ENCODE measurements around the gene ZNF101. TPM values are rescaled to one million over a fixed set of nuclear protein-coding genes. Genes with fewer than 3 reads are reported as not detected.
A peak's percentile ranks its signal among the peaks of the same experiment; 100 is the strongest.

ZNF101 gene
- total and polyA plus RNA-seq, 3 donors from 2014 or later, result 9.2 to 15.6 (median 12.0) TPM

GRCh38 chr19:19630062-19630414, 38.6 kb upstream of the ZNF101 start:
- TF ChIP-seq POLR2A (IDR thresholded peaks at IDR 0.05) (no peak), CTCF (IDR thresholded peaks at IDR 0.05) (no peak)
- H3K4me3 ChIP-seq, result no peak overlapping the region
- no peaks in the 10 kb centered on the region for H3K9me3 ChIP-seq
- H3K36me3 ChIP-seq (ENCODE audit: low read depth, missing control alignments), result no peaks in the 10 kb centered on the region
- WGBS, 2 donors, result 90 to 100% methylated on average over 9 to 11 of the region's 11 CpGs
- H3K4me1 ChIP-seq, result peaks cover 17% of the 10 kb centered on the region
- H3K27me3 ChIP-seq, result no peaks in the 10 kb centered on the region
- intact Hi-C loops (cut with DNase I; ENCODE audit: low total_unique reads), result no loop called here
- no peak for DNase-seq
- H3K27ac ChIP-seq, result peak overlapping the region; percentile 69 to 88

- H3K36me3 ChIP-seq (ENCODE audit: low read depth, missing control alignments), result no peaks in the 10 kb centered on the region
- intact Hi-C loops (cut with DNase I; ENCODE audit: low total_unique reads), result no loop called here
- peaks cover 17% of the 10 kb centered on the region for H3K4me1 ChIP-seq
- H3K27me3 ChIP-seq, result no peaks in the 10 kb centered on the region
- DNase-seq, result no peak
- H3K27ac ChIP-seq, result peak overlapping the region; percentile 69 to 88
- no peaks in the 10 kb centered on the region for H3K9me3 ChIP-seq
- no peak for TF ChIP-seq POLR2A (IDR thresholded peaks at IDR 0.05)
- no peak overlapping the region for H3K4me3 ChIP-seq
- 94 to 98% methylated on average over 2 of the region's 2 CpGs for WGBS, 2 donors
Observed at GRCh38 chr19:19630426-19630825, 38.2 kb upstream of the ZNF101 start.

- peak overlapping the region; percentile 56 to 65 for H3K27ac ChIP-seq
- peaks cover 17% of the 10 kb centered on the region for H3K4me1 ChIP-seq
- H3K27me3 ChIP-seq, result no peaks in the 10 kb centered on the region
- no peaks in the 10 kb centered on the region for H3K9me3 ChIP-seq
- intact Hi-C loops (cut with DNase I; ENCODE audit: low total_unique reads), result no loop called here
- 64 to 77% methylated on average over 3 to 7 of the region's 7 CpGs for WGBS, 2 donors
- no peaks in the 10 kb centered on the region for H3K36me3 ChIP-seq (ENCODE audit: low read depth, missing control alignments)
- no peak overlapping the region for H3K4me3 ChIP-seq
- peak; percentile 66 for DNase-seq
- TF ChIP-seq POLR2A (IDR thresholded peaks at IDR 0.05) (no peak), CTCF (IDR thresholded peaks at IDR 0.05) (no peak)
Observed at GRCh38 chr19:19631346-19631745, 37.3 kb upstream of the ZNF101 start.

GRCh38 chr19:19632661-19633060, 36.0 kb upstream of the ZNF101 start:
- Histone ChIP-seq H3K27ac (no peak overlapping the region), H3K4me1 (peaks cover 10% of the 10 kb centered on the region), H3K9me3 (no peaks in the 10 kb centered on the region), H3K36me3 (ENCODE audit: low read depth, missing control alignments) (no peaks in the 10 kb centered on the region), H3K27me3 (no peaks in the 10 kb centered on the region), H3K4me3 (no peak overlapping the region)
- intact Hi-C loops (cut with DNase I; ENCODE audit: low total_unique reads), result no loop called here
- WGBS, 2 donors, result 73 to 85% methylated on average over 5 of the region's 5 CpGs
- no peak for TF ChIP-seq POLR2A (IDR thresholded peaks at IDR 0.05)
- TF ChIP-seq CTCF (IDR thresholded peaks at IDR 0.05), result no peak
- DNase-seq, result no peak

GRCh38 chr19:19633711-19634515, 34.7 kb upstream of the ZNF101 start:
- no peak for DNase-seq
- intact Hi-C loops (cut with DNase I; ENCODE audit: low total_unique reads), result no loop called here

More at GRCh38 chr19:19633711-19634515, 34.7 kb upstream of the ZNF101 start:
- no peak for TF ChIP-seq POLR2A (IDR thresholded peaks at IDR 0.05)
- TF ChIP-seq CTCF (IDR thresholded peaks at IDR 0.05), result no peak
- Histone ChIP-seq H3K36me3 (ENCODE audit: low read depth, missing control alignments) (no peaks in the 10 kb centered on the region), H3K4me1 (peaks cover 6% of the 10 kb centered on the region), H3K27ac (no peak overlapping the region), H3K9me3 (no peaks in the 10 kb centered on the region), H3K27me3 (no peaks in the 10 kb centered on the region), H3K4me3 (no peak overlapping the region)
- WGBS, 2 donors, result 92 to 95% methylated on average over 8 to 22 of the region's 22 CpGs

Data from testis (tissue), 3 donors.